GM12801 (cell line): ENCODE data around the gene CCDC9B.

Source experiments
- CTCF ChIP-seq: IDR thresholded peaks from one replicate; pipeline ENCODE4 v1.5.1; 2011; ENCODE audit warnings: control low read depth; ENCODE audit not compliant: insufficient read length; ENCODE audit errors: extremely low read depth

CCDC9B gene

GRCh38 chr15:40295297-40295696 lies 45.4 kb downstream of the CCDC9B start:
- no peak for TF ChIP-seq CTCF

GRCh38 chr15:40293905-40294895 lies 46.5 kb downstream of the CCDC9B start:
- no peak for TF ChIP-seq CTCF

DNA sequence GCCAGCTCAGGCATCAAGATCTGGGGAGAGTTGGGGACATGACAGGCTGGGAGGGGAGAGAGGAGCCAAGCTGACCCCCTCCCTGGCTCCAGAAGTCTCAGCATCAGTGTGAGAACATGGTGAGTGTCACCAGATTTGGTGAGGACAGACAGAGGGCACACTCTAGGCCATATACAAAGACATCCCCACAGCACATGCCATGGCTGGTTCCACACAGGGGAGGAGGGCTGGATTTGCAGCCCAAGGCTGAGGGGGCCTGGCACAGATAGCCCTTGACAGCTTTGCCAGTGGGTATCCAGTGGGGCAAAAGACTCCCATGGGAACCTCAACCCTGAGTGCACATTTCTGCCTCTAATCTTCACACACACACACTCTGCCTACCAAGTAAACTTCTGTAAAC lies 47.7 kb downstream of the CCDC9B start:
- no peak for TF ChIP-seq CTCF

DNA sequence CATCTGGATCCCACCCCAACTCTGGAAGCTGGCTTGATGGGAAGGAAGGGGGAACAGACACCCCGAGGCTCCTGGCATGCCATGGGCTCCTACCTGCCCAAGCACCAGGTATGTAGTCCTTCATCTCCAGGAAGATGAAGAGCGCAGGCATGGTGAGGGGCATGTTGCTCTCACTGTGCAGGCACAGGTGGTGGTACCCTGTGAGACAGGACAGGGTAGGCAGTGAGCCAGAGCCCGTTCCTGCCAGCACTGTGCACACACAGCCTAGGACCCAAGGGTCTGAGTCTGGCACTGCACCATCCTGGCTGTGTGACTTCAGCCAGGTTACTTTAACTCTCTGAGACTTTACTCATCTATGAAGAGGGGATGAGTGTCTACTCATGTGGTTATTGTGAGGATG lies 48.5 kb downstream of the CCDC9B start:
- TF ChIP-seq CTCF, result no peak

DNA sequence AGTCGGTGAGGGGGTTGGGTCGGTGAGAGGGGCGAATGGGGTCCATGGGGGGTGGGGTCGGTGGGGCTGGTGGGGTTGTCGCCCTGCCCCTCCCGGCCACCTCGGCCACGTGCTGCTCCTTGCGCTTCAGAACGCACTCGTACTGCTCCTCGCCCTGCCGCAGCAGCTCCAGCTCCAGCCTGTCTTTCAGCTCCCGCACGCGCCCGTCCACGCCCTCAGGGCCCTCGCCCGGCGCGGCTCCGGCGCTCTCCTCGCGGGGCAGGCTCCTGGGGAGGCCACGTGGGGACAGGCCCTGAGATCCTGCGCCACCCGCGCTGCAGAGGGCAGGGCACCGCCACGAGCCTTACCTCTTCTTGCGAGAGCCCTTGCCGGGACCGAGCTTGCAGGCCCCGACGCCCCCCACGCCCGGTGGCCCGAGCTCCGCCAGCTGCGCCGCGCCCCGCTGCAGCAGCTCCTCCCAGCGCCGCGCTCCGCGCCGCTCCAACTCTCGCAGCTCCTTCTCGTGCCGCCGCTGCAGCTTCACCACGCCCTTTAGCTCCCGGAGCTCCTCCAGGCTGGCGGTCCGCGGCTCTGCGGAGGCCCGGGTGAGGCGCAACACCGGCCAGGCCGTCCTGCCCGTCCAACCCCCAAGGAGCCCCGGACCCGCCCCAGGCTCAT lies 49.7 kb downstream of the CCDC9B start:
- TF ChIP-seq CTCF, result no peak

DNA sequence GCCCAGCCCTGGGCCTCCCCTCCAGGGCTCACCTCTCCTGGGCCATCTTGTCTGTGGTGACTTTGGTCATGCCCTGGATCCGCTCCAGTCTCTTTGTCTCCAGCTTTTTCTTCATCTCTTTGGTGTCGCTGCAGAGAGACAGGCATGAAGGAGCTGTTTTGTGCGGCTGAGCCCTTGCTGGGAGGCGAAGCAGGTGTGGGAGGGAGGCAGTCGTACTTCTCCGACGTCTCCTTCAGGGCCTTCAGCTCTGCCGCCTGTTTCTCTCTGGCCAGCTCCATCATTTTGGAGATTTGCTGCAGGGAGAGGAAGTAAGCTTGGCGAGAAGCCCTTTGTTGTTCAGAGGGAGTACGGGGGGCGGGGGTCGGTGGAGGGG lies 50.2 kb downstream of the CCDC9B start:
- no peak for TF ChIP-seq CTCF

GRCh38 chr15:40289140-40289775 lies 51.5 kb downstream of the CCDC9B start:
- TF ChIP-seq CTCF, result no peak
